ENCODE data around the gene ERP29.
"Not testable (repeated sequence)": the region's sequence is repeated elsewhere in the genome, so short reads cannot be mapped to it uniquely, and the experiment has no call there.

ERP29 gene

GRCh38 chr12:112029301-112029700 lies 16.1 kb downstream of the ERP29 start:
- DNase-seq (ENCODE audit: low read depth, low spot score): no peak
- POLR2A ChIA-PET: no interaction called here
- H3K4me3 ChIP-seq (ENCODE audit: low read depth, low read length): no peak overlapping the region
- CTCF ChIA-PET: no interaction called here
- no peak for TF ChIP-seq CTCF (IDR thresholded peaks at IDR 0.05; ENCODE audit: insufficient read depth, low read length, missing control alignments)

GRCh38 chr12:112031472-112031871 lies 18.2 kb downstream of the ERP29 start:
- CTCF ChIA-PET: interaction anchor here (0.8 kb wide), 1 partner anchor 9 kb away, joined by 4 read pairs; no protein-coding TSS in a partner anchor
- no peak for TF ChIP-seq CTCF (IDR thresholded peaks at IDR 0.05; ENCODE audit: insufficient read depth, low read length, missing control alignments)
- DNase-seq (ENCODE audit: low read depth, low spot score): no peak

GRCh38 chr12:112032292-112032691 lies 19.1 kb downstream of the ERP29 start:
- no peak overlapping the region for H3K4me3 ChIP-seq (ENCODE audit: low read depth, low read length)
- CTCF ChIA-PET: no interaction called here
- POLR2A ChIA-PET: no interaction called here
- DNase-seq (ENCODE audit: low read depth, low spot score): no peak
- TF ChIP-seq CTCF (IDR thresholded peaks at IDR 0.05; ENCODE audit: insufficient read depth, low read length, missing control alignments): no peak

More at GRCh38 chr12:112031472-112031871, 18.2 kb downstream of the ERP29 start:
- POLR2A ChIA-PET: no interaction called here
- H3K4me3 ChIP-seq (ENCODE audit: low read depth, low read length): no peak overlapping the region

GRCh38 chr12:112035219-112035785 lies 22.1 kb downstream of the ERP29 start:
- no peak overlapping the region for H3K4me3 ChIP-seq (ENCODE audit: low read depth, low read length)
- ChIA-PET CTCF (interaction anchor here (0.7 kb wide), 1 partner anchor 44 kb away, joined by 3 read pairs; no protein-coding TSS in a partner anchor), POLR2A (no interaction called here)
- TF ChIP-seq CTCF (IDR thresholded peaks at IDR 0.05; ENCODE audit: insufficient read depth, low read length, missing control alignments): no peak
- no peak for DNase-seq (ENCODE audit: low read depth, low spot score)

GRCh38 chr12:112036614-112037013 lies 23.4 kb downstream of the ERP29 start:
- POLR2A ChIA-PET; DNase-seq (ENCODE audit: low read depth, low spot score); H3K4me3 ChIP-seq (ENCODE audit: low read depth, low read length): not testable (repeated sequence)
- CTCF ChIA-PET: interaction anchor here (0.9 kb wide), 1 partner anchor 13 kb away, joined by 4 read pairs; no protein-coding TSS in a partner anchor

GRCh38 chr12:112046003-112046402 lies 32.8 kb downstream of the ERP29 start:
- no peak for DNase-seq (ENCODE audit: low read depth, low spot score)
- no peak for TF ChIP-seq CTCF (IDR thresholded peaks at IDR 0.05; ENCODE audit: insufficient read depth, low read length, missing control alignments)
- H3K4me3 ChIP-seq (ENCODE audit: low read depth, low read length): no peak overlapping the region
- ChIA-PET CTCF (interaction anchor here (0.6 kb wide), 1 partner anchor 10 kb away, joined by 3 read pairs; no protein-coding TSS in a partner anchor), POLR2A (no interaction called here)

- POLR2A ChIA-PET: no interaction called here
- no peak overlapping the region for H3K4me3 ChIP-seq (ENCODE audit: low read depth, low read length)
- CTCF ChIA-PET: interaction anchor here (1.0 to 2.3 kb wide), 2 partner anchors 23 to 104 kb away, joined by 3 to 6 read pairs; no protein-coding TSS in a partner anchor
- no peak for DNase-seq (ENCODE audit: low read depth, low spot score)
- no peak for TF ChIP-seq CTCF (IDR thresholded peaks at IDR 0.05; ENCODE audit: insufficient read depth, low read length, missing control alignments)
These were observed 36.1 kb downstream of the ERP29 start for GRCh38 chr12:112049351-112049750.
